H9 (cell line): ENCODE measurements around the gene EMC9. TPM values are rescaled to one million over a fixed set of nuclear protein-coding genes. Genes with fewer than 3 reads are reported as not detected.

ENCODE experiments used
- DNase-seq: peaks from one replicate; pipeline ENCODE4 v3.0.0-alpha.2; 2017
- H2AFZ ChIP-seq: one replicate; pipeline ENCODE4 v1.6.1; 2013; ENCODE audit warnings: mild to moderate bottlenecking, low read length, control low read depth, moderate library complexity
- H2AK5ac ChIP-seq: 2 replicates; pipeline ENCODE4 v1.6.1; 2013; ENCODE audit warnings: low read length, control low read depth, mixed read lengths; ENCODE audit not compliant: insufficient read length
- H2BK120ac ChIP-seq: one replicate; pipeline ENCODE4 v1.6.1; 2013; ENCODE audit warnings: low read depth, mild to moderate bottlenecking, low read length, control low read depth, inconsistent platforms; ENCODE audit not compliant: poor library complexity, severe bottlenecking
- H2BK12ac ChIP-seq: 2 replicates; pipeline ENCODE4 v1.6.1; 2013; ENCODE audit warnings: low read length, control low read depth, mixed read lengths, low read depth; ENCODE audit not compliant: insufficient read length
- H2BK15ac ChIP-seq: 2 replicates; pipeline ENCODE4 v1.6.1; 2013; ENCODE audit warnings: low read depth, low read length, control low read depth
- H2BK20ac ChIP-seq: one replicate; pipeline ENCODE4 v1.6.1; 2013; ENCODE audit warnings: low read depth, mild to moderate bottlenecking, low read length, control low read depth, inconsistent platforms; ENCODE audit not compliant: poor library complexity, severe bottlenecking
- H2BK5ac ChIP-seq: 2 replicates; pipeline ENCODE4 v1.6.1; 2013; ENCODE audit warnings: low read length, control low read depth, mixed read lengths; ENCODE audit not compliant: insufficient read length
- H3K14ac ChIP-seq: 2 replicates; pipeline ENCODE4 v1.6.1; 2013; ENCODE audit warnings: low read length, control low read depth; ENCODE audit not compliant: insufficient read depth
- H3K18ac ChIP-seq: 2 replicates; pipeline ENCODE4 v1.6.1; 2013; ENCODE audit warnings: low read depth, mild to moderate bottlenecking, mixed read lengths, low read length, control low read depth; ENCODE audit not compliant: insufficient read length
- H3K23ac ChIP-seq: 2 replicates; pipeline ENCODE4 v1.6.1; 2013; ENCODE audit warnings: low read length, control low read depth, mixed read lengths, low read depth; ENCODE audit not compliant: insufficient read length
- H3K23me2 ChIP-seq: 2 replicates; pipeline ENCODE4 v1.6.1; 2013; ENCODE audit warnings: low read depth, mild to moderate bottlenecking, mixed read lengths, low read length, control low read depth; ENCODE audit not compliant: insufficient read length, poor library complexity, severe bottlenecking
- H3K27ac ChIP-seq: 2 replicates; pipeline ENCODE4 v1.5.1; 2013; ENCODE audit warnings: low read length, control low read depth, mixed read lengths, low read depth; ENCODE audit not compliant: insufficient read length
- H3K27me3 ChIP-seq: 2 replicates; pipeline ENCODE4 v1.6.1; 2013; ENCODE audit warnings: low read length, control low read depth, inconsistent platforms; ENCODE audit not compliant: insufficient read depth
- H3K4ac ChIP-seq: 2 replicates; pipeline ENCODE4 v1.6.1; 2013; ENCODE audit warnings: low read depth, mild to moderate bottlenecking, control low read depth, inconsistent platforms, low read length, moderate library complexity
- H3K4me1 ChIP-seq: 2 replicates; pipeline ENCODE4 v1.6.1; 2013; ENCODE audit warnings: low read length, control low read depth, inconsistent platforms; ENCODE audit not compliant: insufficient read depth
- H3K4me2 ChIP-seq: 2 replicates; pipeline ENCODE4 v1.6.1; 2013; ENCODE audit warnings: low read length, control low read depth, mixed read lengths; ENCODE audit not compliant: insufficient read length, insufficient read depth
- H3K56ac ChIP-seq: 2 replicates; pipeline ENCODE4 v1.6.1; 2013; ENCODE audit warnings: low read depth, mild to moderate bottlenecking, mixed read lengths, low read length, control low read depth; ENCODE audit not compliant: insufficient read length
- H3K79me1 ChIP-seq: 2 replicates; pipeline ENCODE4 v1.6.1; 2013; ENCODE audit warnings: low read depth, mild to moderate bottlenecking, moderate library complexity, low read length, control low read depth, inconsistent platforms; ENCODE audit not compliant: insufficient read depth, poor library complexity, severe bottlenecking
- H3K79me2 ChIP-seq: 2 replicates; pipeline ENCODE4 v1.6.1; 2013; ENCODE audit warnings: low read length, control low read depth, inconsistent platforms; ENCODE audit not compliant: insufficient read depth
- H3K9ac ChIP-seq: 2 replicates; pipeline ENCODE4 v1.6.1; 2013; ENCODE audit warnings: low read length, control low read depth, mixed read lengths; ENCODE audit not compliant: insufficient read length; ENCODE audit errors: extremely low read depth
- H3K9me3 ChIP-seq: one replicate; pipeline ENCODE4 v1.6.1; 2013; ENCODE audit warnings: low read depth, low read length, inconsistent platforms; ENCODE audit not compliant: control insufficient read depth
- H3T11ph ChIP-seq: one replicate; pipeline ENCODE4 v1.6.1; 2013; ENCODE audit warnings: mild to moderate bottlenecking, low read length, control low read depth, inconsistent platforms
- H4K20me1 ChIP-seq: one replicate; pipeline ENCODE4 v1.6.1; 2013; ENCODE audit not compliant: control insufficient read depth, insufficient read length, insufficient read depth
- H4K5ac ChIP-seq: 2 replicates; pipeline ENCODE4 v1.6.1; 2013; ENCODE audit warnings: low read depth, mild to moderate bottlenecking, mixed read lengths, low read length, control low read depth; ENCODE audit not compliant: insufficient read length
- H4K8ac ChIP-seq: replicated peaks from 2 replicates; pipeline ENCODE4 v1.6.1; 2013; ENCODE audit warnings: low read length, control low read depth, mixed read lengths, low read depth; ENCODE audit not compliant: insufficient read length
- H4K91ac ChIP-seq: 2 replicates; pipeline ENCODE4 v1.6.1; 2013; ENCODE audit warnings: low read depth, mild to moderate bottlenecking, moderate library complexity, mixed read lengths, low read length, control low read depth; ENCODE audit not compliant: insufficient read length
- H3K27ac Mint-ChIP-seq, 3 experiments: 2 replicates in 2 of 3; 3 replicates in 1 of 3; pipeline ENCODE4 v1.8.0; 2020 to 2021; ENCODE audit warnings: mixed read lengths in 3 of 3, mild to moderate bottlenecking in 1 of 3, moderate library complexity in 1 of 3
- H3K27me3 Mint-ChIP-seq: 2 replicates; pipeline ENCODE4 v1.8.0; 2021; ENCODE audit warnings: low read depth, mild to moderate bottlenecking, moderate library complexity, mixed read lengths
- H3K36me3 Mint-ChIP-seq, 3 experiments: 2 replicates in 2 of 3; 3 replicates in 1 of 3; pipeline ENCODE4 v1.8.0; 2020 to 2021; ENCODE audit warnings: low read depth in 3 of 3, mixed read lengths in 3 of 3; ENCODE audit not compliant: insufficient read depth in 1 of 3
- H3K4me1 Mint-ChIP-seq, 2 experiments: 2 replicates each; pipeline ENCODE4 v1.8.0; 2020; ENCODE audit warnings: mixed read lengths in 2 of 2
- H3K4me3 Mint-ChIP-seq, 2 experiments: 2 replicates in 1 of 2; 3 replicates in 1 of 2; pipeline ENCODE4 v1.8.0; 2020 to 2021; ENCODE audit warnings: mild to moderate bottlenecking in 2 of 2, mixed read lengths in 2 of 2, moderate library complexity in 1 of 2
- H3K9me3 Mint-ChIP-seq, 2 experiments: 2 replicates in 1 of 2; 3 replicates in 1 of 2; pipeline ENCODE4 v1.8.0; 2020; ENCODE audit warnings: mild to moderate bottlenecking in 2 of 2, mixed read lengths in 2 of 2, moderate library complexity in 1 of 2
- CTCF ChIP-seq: fragments of 200-600 bp; sonication (generic); conservative IDR thresholded peaks from 3 replicates; pipeline ENCODE4 v1.8.0; 2021; ENCODE audit warnings: antibody characterized with exemption, mild to moderate bottlenecking
- WGBS: extraction: QIAGEN DNeasy Blood & Tissue Kit; methylation state at CpG from one replicate; pipeline ENCODE4 v1.1.7; 2013; ENCODE audit warnings: missing lambda C conversion rate, low lambda C conversion rate, mixed read lengths; ENCODE audit not compliant: insufficient read length; ENCODE audit errors: extremely low coverage; 5-methylcytosine and 5-hydroxymethylcytosine counted together
- total RNA-seq: library from RNA; stranded (reverse); gene quantifications from 2 replicates; pipeline ENCODE4 v1.2.1, GENCODE V29; 2021

Gene EMC9
- total RNA-seq, 1 experiment from 2014 or later, result 52.9 TPM

- Mint-ChIP-seq H3K27ac (no peak overlapping the region), H3K27me3 (no peaks in the 10 kb centered on the region; the same call in 1 of the 2 replicates), H3K36me3 (peaks cover 37 to 64% (median 57%) of the 10 kb centered on the region in 3 experiments), H3K9me3 (no peaks in the 10 kb centered on the region), H3K4me3 (no peak overlapping the region), H3K4me1 (peaks cover 9 to 10% of the 10 kb centered on the region in 2 experiments)
- Histone ChIP-seq H3K14ac (no peak overlapping the region), H4K91ac (no peak overlapping the region), H3K18ac (no peak overlapping the region), H4K8ac (no peak overlapping the region), H3K27me3 (no peaks in the 10 kb centered on the region), H3K9me3 (no peaks in the 10 kb centered on the region), H2AK5ac (no peak overlapping the region), H3T11ph (no peak overlapping the region), H3K56ac (no peak overlapping the region), H2BK12ac (no peak overlapping the region), H3K4me1 (no peaks in the 10 kb centered on the region), H3K79me1 (no peaks in the 10 kb centered on the region), H2BK5ac (no peak overlapping the region), H2BK15ac (no peak overlapping the region), H4K20me1 (no peaks in the 10 kb centered on the region), H3K9ac (no peak overlapping the region), H3K4ac (no peak overlapping the region), H3K79me2 (no peaks in the 10 kb centered on the region), H2BK20ac (no peak overlapping the region), H2AFZ (no peak overlapping the region), H4K5ac (no peak overlapping the region), H3K23me2 (no peaks in the 10 kb centered on the region), H3K4me2 (no peak overlapping the region), H3K23ac (no peak overlapping the region), H2BK120ac (no peak overlapping the region), H3K27ac (no peak overlapping the region)
- no CpG with 5 or more reads among the region's 1 CpG for WGBS
- DNase-seq, result no peak
- no peak for TF ChIP-seq CTCF
Observed at GRCh38 chr14:24156840-24157239, 15.4 kb upstream of the EMC9 start.
